ENCODE results near the gene PCDH17. TPM values are rescaled to one million over a fixed set of nuclear protein-coding genes. Genes with fewer than 3 reads are reported as not detected.
A peak's percentile ranks its signal among the peaks of the same experiment; 100 is the strongest.

The PCDH17 gene, protein sequence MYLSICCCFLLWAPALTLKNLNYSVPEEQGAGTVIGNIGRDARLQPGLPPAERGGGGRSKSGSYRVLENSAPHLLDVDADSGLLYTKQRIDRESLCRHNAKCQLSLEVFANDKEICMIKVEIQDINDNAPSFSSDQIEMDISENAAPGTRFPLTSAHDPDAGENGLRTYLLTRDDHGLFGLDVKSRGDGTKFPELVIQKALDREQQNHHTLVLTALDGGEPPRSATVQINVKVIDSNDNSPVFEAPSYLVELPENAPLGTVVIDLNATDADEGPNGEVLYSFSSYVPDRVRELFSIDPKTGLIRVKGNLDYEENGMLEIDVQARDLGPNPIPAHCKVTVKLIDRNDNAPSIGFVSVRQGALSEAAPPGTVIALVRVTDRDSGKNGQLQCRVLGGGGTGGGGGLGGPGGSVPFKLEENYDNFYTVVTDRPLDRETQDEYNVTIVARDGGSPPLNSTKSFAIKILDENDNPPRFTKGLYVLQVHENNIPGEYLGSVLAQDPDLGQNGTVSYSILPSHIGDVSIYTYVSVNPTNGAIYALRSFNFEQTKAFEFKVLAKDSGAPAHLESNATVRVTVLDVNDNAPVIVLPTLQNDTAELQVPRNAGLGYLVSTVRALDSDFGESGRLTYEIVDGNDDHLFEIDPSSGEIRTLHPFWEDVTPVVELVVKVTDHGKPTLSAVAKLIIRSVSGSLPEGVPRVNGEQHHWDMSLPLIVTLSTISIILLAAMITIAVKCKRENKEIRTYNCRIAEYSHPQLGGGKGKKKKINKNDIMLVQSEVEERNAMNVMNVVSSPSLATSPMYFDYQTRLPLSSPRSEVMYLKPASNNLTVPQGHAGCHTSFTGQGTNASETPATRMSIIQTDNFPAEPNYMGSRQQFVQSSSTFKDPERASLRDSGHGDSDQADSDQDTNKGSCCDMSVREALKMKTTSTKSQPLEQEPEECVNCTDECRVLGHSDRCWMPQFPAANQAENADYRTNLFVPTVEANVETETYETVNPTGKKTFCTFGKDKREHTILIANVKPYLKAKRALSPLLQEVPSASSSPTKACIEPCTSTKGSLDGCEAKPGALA (N-terminal part only)
- 2.6 TPM for total RNA-seq
- long read RNA-seq = 0 reads

DNA sequence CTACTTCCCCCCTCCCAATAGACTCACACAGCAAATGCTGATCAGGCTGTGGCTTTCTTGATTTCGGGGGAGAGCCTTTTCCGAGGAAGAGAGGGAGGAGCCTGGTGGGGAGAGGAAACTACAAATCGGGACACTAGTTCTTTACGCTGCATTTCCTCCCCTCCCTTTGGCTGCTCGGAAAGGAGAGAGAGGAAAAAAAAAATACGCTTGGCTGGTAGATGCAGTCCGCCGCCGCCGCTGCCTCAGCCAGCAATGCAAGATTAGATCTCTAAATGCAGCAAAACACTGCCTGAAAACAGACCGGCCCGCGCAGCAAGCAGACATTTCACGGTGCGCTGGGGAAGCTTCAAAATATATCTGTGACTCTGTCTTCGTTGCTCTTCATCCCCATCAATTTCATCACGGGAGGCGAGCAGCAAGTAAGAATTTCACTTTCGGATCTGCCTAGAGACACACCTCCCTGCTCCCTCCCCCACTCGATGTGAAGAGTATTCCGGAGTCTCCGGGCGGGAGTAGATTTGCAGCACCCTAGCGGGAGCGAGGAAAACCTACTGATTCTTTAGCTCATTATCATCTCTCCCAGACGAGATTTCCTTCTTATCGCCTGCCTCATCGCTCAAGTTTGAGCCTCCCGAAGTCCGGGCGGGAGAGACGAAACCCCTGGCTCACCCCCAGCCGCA lies at the start of gene PCDH17:
TSS of gene PCDH17 (plus strand) at position 149 of the 680 bp plus-strand sequence. CDS start 803 bp downstream, outside the sequence.
- DNase-seq (ENCODE audit: missing footprints) = no peak
- intact Hi-C loops (cut with DNase I) = loop anchor here (5.0 kb wide), 1 partner anchor 166 kb away; no protein-coding TSS in a partner anchor
- peak; percentile 34 for ATAC-seq

DNA sequence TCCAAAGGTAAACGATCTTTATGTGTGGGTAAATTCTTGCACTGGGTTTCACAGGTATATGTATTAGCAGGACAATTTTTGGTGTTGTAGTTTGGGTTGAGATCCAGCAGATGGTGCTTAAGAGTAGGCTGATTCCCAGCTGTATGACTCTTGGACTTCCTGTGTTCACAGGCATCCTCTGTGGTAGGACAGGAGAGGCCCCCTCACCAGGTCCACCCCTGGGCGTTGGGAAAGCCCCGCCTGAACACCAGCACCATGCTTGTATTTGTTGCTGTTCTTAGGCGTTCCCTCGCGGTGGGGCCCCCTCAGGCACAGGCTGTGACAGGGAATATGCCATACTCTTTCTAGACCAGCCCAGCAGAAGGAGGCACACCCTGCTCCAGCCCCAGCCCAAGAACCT lies 49.5 kb upstream of the PCDH17 start:
- DNase-seq (ENCODE audit: missing footprints) = no peak
- ATAC-seq = no peak
- intact Hi-C loops (cut with DNase I) = no loop called here

DNA sequence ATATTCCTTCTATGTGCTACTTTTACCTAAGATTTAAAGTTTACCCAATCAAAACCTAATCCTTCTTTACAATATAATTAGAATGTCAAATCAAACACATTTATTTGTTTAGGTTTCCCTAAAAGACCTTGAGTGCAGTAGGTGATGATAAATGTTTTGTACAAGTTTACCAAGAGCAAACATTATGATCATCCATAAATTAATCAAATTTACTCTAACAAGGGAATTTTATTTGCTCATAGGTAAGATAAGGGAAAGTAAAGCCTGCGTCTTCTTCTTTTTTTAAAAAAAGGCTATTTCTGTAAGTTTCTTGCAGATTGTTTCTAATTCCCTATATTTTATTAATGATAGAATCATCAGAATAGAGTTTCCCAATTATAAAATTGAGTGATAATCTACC lies 48.0 kb upstream of the PCDH17 start:
- DNase-seq (ENCODE audit: missing footprints) (no peak), ATAC-seq (no peak)
- intact Hi-C loops (cut with DNase I) = no loop called here

DNA sequence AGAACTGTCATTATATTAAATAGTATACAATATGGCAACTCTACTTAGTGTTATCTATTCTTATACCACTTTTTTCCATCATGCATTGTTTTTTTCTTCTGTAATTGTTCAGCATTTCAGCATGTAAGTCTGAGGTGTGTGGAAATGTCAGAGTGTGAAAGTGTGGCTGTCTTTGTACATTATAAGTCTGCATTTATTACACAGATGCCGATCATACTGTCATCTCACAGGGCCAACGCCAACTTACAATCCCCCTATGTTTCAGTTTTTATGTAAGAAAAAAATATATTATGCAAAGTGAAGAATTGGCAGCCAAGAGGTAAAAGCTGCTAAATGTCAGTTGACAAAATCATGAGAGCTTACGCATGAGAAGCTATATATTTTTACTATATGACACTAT lies 42.9 kb upstream of the PCDH17 start:
- intact Hi-C loops (cut with DNase I) = no loop called here
- DNase-seq (ENCODE audit: missing footprints) (no peak), ATAC-seq (no peak)

GRCh38 chr13:57595775-57596174 lies 35.8 kb upstream of the PCDH17 start:
- ATAC-seq = no peak
- DNase-seq (ENCODE audit: missing footprints) = peak; percentile 48
- intact Hi-C loops (cut with DNase I) = no loop called here

GRCh38 chr13:57601536-57601935 lies 30.0 kb upstream of the PCDH17 start:
- no peak for DNase-seq (ENCODE audit: missing footprints)
- intact Hi-C loops (cut with DNase I) = no loop called here
- ATAC-seq = no peak

DNA sequence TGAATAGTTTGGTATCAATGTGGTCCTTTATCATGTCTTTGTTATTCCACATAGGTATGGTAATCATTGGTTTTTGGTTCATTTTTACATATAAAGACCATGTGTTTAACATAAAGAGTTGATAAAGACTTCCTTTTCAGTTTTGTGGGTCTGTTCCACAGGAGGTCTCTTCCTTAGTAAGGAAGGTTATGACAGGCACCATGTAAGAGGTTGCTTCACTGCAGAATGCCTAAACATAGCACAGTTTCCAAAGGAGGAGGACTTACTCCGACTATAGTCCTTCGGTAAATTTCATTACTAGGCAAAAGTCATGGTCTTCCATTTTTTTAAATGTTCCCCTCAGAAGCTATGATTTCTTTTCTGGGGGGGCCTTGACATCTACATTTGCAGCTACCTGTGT lies 27.1 kb upstream of the PCDH17 start:
- no peak for ATAC-seq
- intact Hi-C loops (cut with DNase I) = no loop called here
- no peak for DNase-seq (ENCODE audit: missing footprints)

DNA sequence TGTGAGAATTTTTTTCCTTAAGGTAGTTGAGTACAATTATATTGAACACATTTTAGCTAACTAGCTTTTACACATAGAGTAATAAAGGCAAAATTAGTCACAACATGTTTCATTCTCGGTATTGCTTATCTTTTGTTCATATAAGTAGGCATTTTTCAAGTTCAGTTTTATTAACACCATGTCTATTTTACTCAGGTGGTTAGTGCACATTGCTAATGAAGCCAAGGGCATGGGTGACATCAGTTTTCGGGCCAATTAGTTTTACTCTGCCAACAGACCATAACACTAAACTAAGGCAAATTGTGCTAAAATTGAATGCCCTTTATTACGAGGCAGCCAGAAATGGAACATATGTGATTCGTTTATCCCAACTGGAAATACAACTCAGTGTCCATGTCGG lies 19.6 kb upstream of the PCDH17 start:
- DNase-seq (ENCODE audit: missing footprints) (no peak), ATAC-seq (no peak)

GRCh38 chr13:57612568-57612967 lies 19.0 kb upstream of the PCDH17 start:
- DNase-seq (ENCODE audit: missing footprints) = no peak
- no peak for ATAC-seq
- intact Hi-C loops (cut with DNase I) = no loop called here

More for the DNA sequence above, 19.6 kb upstream of the PCDH17 start:
- intact Hi-C loops (cut with DNase I) = no loop called here

GRCh38 chr13:57624565-57625435 lies 6.7 kb upstream of the PCDH17 start:
- DNase-seq (ENCODE audit: missing footprints) = no peak
- no peak for ATAC-seq
- intact Hi-C loops (cut with DNase I) = loop anchor here (2.0 to 5.0 kb wide), 2 partner anchors 232 to 1693 kb away; no protein-coding TSS in a partner anchor

DNA sequence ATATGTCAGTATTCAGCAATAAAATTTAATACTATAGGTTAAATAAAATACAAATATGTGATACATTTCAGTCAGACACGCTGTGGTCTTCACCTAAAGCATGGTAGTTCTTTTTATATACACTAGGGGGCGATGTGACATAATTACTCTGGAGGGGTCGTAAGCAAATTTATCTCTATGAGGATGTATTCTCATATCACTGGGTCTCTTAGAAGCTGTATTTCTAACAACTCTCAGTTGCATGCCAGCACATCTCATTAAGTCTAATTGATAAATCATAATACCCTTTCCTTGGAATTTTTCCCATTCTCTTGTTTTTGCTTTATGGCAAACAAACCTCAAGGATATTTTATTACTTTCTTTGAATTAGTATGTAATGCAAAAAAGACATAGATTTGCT lies 3.9 kb upstream of the PCDH17 start:
- intact Hi-C loops (cut with DNase I) = loop anchor here (5.0 kb wide), 1 partner anchor 1690 kb away; no protein-coding TSS in a partner anchor
- no peak for ATAC-seq

GRCh38 chr13:57629391-57629804 lies 2.1 kb upstream of the PCDH17 start:
- intact Hi-C loops (cut with DNase I) = loop anchor here (5.0 kb wide), 1 partner anchor 1688 kb away; no protein-coding TSS in a partner anchor
- DNase-seq (ENCODE audit: missing footprints) = no peak
- ATAC-seq = no peak

More for the DNA sequence above, 3.9 kb upstream of the PCDH17 start:
- no peak for DNase-seq (ENCODE audit: missing footprints)

DNA sequence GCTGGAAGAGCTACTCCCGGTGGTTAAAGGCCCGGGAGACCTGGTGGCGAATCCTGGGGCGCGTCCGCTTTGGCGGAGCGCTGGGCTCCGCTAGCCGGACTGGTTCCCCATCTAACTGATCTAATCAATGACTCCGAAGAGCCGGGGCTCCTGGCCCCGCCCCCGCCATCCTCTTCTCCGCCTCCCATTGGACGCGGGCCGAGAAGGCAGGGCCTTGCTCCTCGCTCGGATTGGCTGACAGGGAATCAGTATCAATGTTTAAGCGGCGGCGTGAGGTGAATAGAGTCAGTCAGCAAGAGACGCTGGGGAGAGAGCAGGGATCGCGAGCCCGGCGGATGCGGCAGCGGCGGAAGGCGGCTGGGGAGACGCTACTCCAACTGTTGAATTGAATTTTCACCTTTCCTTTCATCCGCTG lies 1.7 kb upstream of the PCDH17 start:
- DNase-seq (ENCODE audit: missing footprints) = peak; percentile 87
- peak; percentile 81 for ATAC-seq
- intact Hi-C loops (cut with DNase I) = loop anchor here (5.0 kb wide), 2 partner anchors 167 to 1687 kb away; no protein-coding TSS in a partner anchor

DNA sequence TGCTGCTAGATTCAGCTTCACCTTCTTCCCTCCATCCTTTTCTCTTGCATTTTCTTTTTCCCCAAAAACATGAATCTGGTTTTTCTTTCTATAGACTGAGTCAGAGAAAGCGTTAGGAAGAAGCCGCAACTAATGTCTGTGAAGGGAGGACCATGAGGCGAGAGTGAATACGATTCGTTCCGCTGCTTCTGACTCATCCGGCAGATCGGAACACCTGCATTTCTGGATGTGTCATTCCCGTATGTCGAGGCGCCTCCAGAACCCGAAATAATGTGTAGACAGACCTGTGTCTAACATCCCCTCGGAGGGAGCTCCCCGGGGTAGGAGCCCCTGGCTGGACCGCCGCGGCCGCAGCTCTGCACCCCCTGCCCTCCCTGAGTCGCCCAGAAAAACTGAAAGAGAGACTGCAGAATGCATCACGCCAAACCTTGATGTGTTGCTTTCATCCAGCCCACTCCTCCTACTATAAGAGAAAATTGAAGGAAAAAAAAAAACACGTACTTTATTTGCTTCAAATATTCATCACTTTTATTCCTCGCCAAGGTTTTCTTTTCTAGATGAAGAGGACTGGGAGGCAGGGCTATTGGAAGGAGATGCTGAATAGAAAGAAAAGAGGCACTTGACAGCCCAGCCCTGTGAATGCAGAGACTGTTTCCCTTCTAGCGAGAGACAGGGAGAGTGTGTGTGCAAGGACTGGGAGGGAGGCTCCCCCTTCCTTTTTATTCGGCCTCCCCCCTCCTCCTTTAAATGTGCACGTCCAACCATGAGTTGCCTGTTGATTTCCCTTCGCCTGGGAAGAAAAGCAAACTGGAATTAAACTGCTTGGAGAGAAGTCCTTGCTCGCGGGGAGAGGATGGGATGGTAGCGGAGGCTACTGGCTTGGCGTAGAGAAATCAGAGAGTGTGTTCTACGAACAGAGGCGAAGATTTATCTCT lies 616 bp upstream of the PCDH17 start:
- intact Hi-C loops (cut with DNase I) = loop anchor here (5.0 kb wide), 1 partner anchor 166 kb away; no protein-coding TSS in a partner anchor
- DNase-seq (ENCODE audit: missing footprints) = no peak
- no peak for ATAC-seq

DNA sequence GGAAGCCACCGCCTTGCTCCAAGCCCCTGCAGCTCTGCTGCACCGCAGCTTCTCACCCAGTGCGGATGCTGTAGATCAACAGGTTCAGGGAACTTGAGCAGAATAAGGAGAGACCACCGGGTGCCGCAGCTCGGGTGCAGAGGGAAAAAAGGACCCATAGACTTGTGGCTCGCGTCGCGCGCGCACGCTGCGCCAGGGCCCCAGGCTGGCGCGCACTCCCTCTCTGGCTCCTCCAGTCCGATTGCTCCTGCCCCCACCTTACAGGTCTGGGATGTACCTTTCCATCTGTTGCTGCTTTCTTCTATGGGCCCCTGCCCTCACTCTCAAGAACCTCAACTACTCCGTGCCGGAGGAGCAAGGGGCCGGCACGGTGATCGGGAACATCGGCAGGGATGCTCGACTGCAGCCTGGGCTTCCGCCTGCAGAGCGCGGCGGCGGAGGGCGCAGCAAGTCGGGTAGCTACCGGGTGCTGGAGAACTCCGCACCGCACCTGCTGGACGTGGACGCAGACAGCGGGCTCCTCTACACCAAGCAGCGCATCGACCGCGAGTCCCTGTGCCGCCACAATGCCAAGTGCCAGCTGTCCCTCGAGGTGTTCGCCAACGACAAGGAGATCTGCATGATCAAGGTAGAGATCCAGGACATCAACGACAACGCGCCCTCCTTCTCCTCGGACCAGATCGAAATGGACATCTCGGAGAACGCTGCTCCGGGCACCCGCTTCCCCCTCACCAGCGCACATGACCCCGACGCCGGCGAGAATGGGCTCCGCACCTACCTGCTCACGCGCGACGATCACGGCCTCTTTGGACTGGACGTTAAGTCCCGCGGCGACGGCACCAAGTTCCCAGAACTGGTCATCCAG lies 964 bp downstream of the PCDH17 start:
- ATAC-seq (no peak), DNase-seq (ENCODE audit: missing footprints) (no peak)
- intact Hi-C loops (cut with DNase I) = loop anchor here (5.0 kb wide), 1 partner anchor 165 kb away; no protein-coding TSS in a partner anchor

Data from Right ventricle myocardium inferior (tissue), 1 donor.